HCEC 1CT (cell line): Measurements from ENCODE around the gene SCGN.
"Not testable (repeated sequence)": the region's sequence is repeated elsewhere in the genome, so short reads cannot be mapped to it uniquely, and the experiment has no call there.

Experiments
- DNase-seq: peaks from one replicate; pipeline ENCODE4 v3.0.0-alpha.2; 2017

Gene SCGN

DNA sequence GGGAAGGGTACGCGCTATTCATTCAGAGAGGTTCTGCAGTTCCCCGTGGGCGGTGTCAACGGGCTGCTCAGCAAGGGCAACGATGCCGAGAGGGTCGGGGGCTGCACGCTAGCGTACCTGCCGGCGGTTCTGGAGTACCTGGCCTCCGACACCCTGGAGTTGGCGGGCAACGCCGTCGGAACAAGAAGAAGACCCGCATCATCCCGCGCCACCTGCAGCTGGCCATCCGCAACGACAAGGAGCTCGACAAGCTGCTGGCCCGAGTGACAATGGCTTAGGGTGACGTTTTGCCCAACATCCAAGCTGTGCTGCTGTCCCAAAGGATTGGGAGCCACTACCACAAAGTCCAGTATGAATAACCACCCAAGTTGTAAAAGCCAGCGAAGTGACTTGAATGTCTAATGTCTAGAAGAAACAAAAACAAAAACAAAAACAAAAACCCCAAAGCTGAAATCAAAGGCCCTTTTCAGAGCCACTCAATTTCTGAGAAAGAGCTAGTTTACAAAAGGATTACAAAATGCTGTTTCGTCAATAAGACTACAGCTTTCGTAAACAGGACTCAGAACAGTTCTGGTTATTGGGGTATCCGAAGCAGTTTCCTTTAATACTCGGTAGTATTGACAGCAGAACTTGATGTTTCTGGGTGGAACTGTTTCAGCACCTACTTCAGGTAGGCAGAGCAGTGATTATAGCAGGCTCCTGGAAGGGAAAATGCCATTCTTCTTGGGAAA lies 80.6 kb downstream of the SCGN start:
- no peak for DNase-seq

- DNase-seq = no peak
Observed at GRCh38 chr6:25735261-25735660, 83.2 kb downstream of the SCGN start.

- no peak for DNase-seq
Observed at GRCh38 chr6:25743868-25744267, 91.9 kb downstream of the SCGN start.

DNA sequence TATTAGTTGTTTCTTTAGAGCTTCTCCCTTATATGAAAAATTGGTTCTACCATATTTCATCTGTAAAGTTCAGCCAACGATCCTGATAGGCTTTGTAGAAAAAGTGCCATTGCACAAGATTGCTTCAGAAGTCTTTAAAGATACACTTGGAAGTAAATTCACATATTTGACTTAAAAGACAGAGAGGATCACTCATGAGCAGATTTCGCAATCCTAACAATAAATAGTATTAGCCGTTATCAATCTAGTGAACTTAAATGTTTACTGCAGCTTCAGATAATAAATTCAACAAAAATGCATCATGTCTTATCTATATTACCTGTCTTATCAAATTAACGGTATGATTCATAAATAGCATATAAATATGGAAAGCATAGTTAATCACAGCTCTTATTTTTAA lies 93.8 kb downstream of the SCGN start:
- no peak for DNase-seq

GRCh38 chr6:25746968-25747367 lies 95.0 kb downstream of the SCGN start:
- DNase-seq = no peak

GRCh38 chr6:25747477-25747876 lies 95.5 kb downstream of the SCGN start:
- DNase-seq = no peak

DNA sequence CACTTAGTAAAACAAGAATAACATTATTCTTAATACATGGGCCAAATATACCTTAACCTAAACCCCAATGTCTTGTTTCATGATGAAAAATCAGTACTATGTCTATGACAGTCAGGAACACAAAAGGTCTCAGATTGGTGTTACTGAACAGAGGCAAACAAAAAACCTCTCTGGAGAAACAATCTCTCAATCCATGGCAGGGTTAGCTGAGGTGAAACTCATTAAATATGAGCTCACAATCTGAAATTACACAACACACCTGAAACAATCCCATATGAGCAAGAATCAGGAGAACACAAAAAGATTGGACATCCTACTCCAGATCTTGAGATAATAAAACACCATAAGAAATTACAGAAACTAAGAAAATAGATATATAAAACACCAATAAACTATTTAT lies 96.0 kb downstream of the SCGN start:
- DNase-seq = no peak

- DNase-seq = not testable (repeated sequence)
Observed at GRCh38 chr6:25748601-25749517, 96.8 kb downstream of the SCGN start.

DNA sequence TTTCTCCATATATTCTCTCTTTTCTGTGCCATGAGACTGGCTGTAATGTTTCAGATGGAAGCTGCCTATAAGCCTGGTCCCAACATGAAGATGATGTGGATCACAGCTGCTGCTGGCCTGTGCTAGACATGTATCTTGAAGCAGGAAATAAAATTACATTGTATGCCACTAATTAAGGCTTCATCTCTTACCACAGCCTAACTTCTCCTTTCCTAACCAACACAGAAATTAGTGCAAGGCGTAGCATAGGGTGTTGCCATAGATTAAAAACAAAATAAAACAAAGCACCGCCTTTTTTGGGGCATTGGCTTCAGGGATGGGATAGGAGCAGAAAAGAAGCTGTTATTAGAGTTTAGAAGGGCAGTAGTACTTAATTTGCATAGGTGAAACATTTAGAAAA lies 97.8 kb downstream of the SCGN start:
- DNase-seq = no peak

DNA sequence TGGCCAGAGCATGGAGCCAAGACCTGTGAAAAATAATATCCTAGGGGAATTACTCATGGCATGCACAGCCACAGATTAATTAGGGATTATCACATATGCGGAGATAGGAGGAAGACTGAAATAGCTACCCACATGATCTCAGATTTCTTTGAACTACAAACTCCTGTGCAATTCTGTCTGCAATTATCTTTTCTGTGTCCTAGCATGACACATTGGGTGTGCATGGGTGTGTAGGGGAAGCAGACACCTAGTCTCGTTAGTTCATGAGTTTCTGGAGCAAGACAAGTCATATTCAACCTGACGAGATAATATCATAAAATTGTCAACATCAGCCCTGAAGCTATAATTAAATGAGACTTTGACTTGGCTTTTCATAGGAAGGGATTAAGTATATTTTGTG lies 98.9 kb downstream of the SCGN start:
- no peak for DNase-seq
